H1 (cell line): ENCODE results near the gene LRRC56.

Source experiments
- BRCA1 ChIP-seq: IDR thresholded peaks from 2 replicates; pipeline ENCODE4 v1.6.1; 2012; ENCODE audit warnings: low read depth, low read length, improper control_type of control experiment
- CTCF ChIP-seq, 3 experiments: IDR thresholded peaks; 1 replicate in 2 of 3; 2 replicates in 1 of 3; pipeline versions ENCODE4 v1.5.1 to v1.6.1; 2011; ENCODE audit warnings: low read length in 3 of 3, mild to moderate bottlenecking in 3 of 3, inconsistent platforms in 2 of 3, low read depth in 1 of 3, moderate library complexity in 1 of 3; ENCODE audit not compliant: insufficient read depth in 1 of 3; ENCODE audit errors: control extremely low read depth in 1 of 3
- EGR1 ChIP-seq: IDR thresholded peaks from 2 replicates; pipeline ENCODE4 v1.6.1; 2011; ENCODE audit warnings: low read depth, low read length, borderline replicate concordance
- GABPA ChIP-seq: IDR thresholded peaks from 2 replicates; pipeline ENCODE4 v1.6.1; 2011; ENCODE audit warnings: mild to moderate bottlenecking, low read length, moderate library complexity, borderline replicate concordance; ENCODE audit not compliant: insufficient read depth
- NRF1 ChIP-seq: IDR thresholded peaks from 2 replicates; pipeline ENCODE4 v1.6.1; 2011; ENCODE audit warnings: mild to moderate bottlenecking, low read depth, low read length, improper control_type of control experiment
- POLR2A ChIP-seq, 2 experiments: IDR thresholded peaks; 1 replicate in 1 of 2; 2 replicates in 1 of 2; pipeline ENCODE4 v1.6.1; 2011; ENCODE audit warnings: low read depth in 2 of 2, low read length in 2 of 2, mild to moderate bottlenecking in 2 of 2; ENCODE audit errors: control extremely low read depth in 1 of 2
- POLR2AphosphoS5 ChIP-seq: IDR thresholded peaks from 2 replicates; pipeline ENCODE4 v1.6.1; 2011; ENCODE audit warnings: low read depth, low read length
- RAD21 ChIP-seq, 2 experiments: IDR thresholded peaks in 1 of 2; conservative IDR thresholded peaks in 1 of 2; 2 replicates each; pipeline ENCODE4 v1.6.1; 2011; ENCODE audit warnings: low read depth in 2 of 2, low read length in 2 of 2, improper control_type of control experiment in 1 of 2, inconsistent platforms in 1 of 2, mild to moderate bottlenecking in 1 of 2, moderate library complexity in 1 of 2
- SP1 ChIP-seq: IDR thresholded peaks from 2 replicates; pipeline ENCODE4 v1.6.1; 2011; ENCODE audit warnings: low read depth, low read length
- TAF1 ChIP-seq: IDR thresholded peaks from 2 replicates; pipeline ENCODE4 v1.6.1; 2011; ENCODE audit warnings: mild to moderate bottlenecking, low read depth, low read length
- ZNF274 ChIP-seq: IDR thresholded peaks from 2 replicates; pipeline ENCODE4 v1.7.0; 2012; ENCODE audit warnings: low read length, borderline replicate concordance; ENCODE audit errors: extremely low read depth
- TF ChIP-seq, protein P1 (sequence below): IDR thresholded peaks from 2 replicates; pipeline ENCODE4 v1.6.1; 2012; ENCODE audit warnings: low read length, inconsistent platforms
- TF ChIP-seq, protein P2 (sequence below): IDR thresholded peaks from 2 replicates; pipeline ENCODE4 v1.6.1; 2011; ENCODE audit warnings: low read depth, mild to moderate bottlenecking, low read length; ENCODE audit not compliant: insufficient read depth

DNA sequence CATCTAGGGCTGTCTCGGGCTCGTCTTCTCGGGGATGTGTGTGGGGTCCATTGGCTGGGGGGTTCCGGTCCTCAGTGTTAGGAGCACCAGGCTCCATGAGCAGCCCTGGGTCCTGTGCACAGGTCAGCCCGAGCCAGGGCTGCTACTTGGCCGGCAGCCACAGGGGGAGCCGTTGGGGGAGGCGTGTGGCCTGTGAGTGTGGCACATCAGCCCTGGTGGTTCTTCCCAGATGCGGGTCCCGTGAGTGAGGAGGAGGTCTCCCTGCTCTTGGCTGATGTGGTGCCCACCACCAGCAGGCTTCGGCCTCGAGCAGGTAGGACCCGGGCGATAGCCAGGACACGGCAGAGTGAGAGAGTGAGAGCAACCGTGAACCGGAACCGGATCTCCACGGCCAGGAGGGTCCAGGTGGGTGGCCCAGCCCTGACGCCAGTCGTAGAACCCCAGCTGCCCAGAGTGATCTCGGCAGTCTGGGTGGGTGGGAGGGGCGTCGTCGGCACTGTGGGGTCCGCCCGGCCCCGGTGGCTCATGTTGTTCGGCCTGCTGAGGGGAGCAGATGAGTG is 59.9 kb downstream of the LRRC56 start:
- TF ChIP-seq CTCF (IDR thresholded peaks at IDR 0.05; ENCODE audit: control extremely low read depth in 1 of 3, insufficient read depth in 1 of 3, low read depth in 1 of 3, low read length in 3 of 3) (peak; percentile 60 to 83 (median 76)), POLR2AphosphoS5 (no peak), POLR2A (IDR thresholded peaks at IDR 0.05; ENCODE audit: control extremely low read depth in 1 of 2, low read depth in 2 of 2, low read length in 2 of 2) (no peak), NRF1 (no peak), EGR1 (no peak), BRCA1 (no peak), ZNF274 (no peak), SP1 (no peak), GABPA (peak; percentile 69; the same call in 1 of the 2 replicates), TAF1 (no peak), RAD21 (IDR thresholded peaks at IDR 0.05 in 1 of 2, conservative IDR thresholded peaks at IDR 0.05 in 1 of 2; ENCODE audit: low read depth in 2 of 2, low read length in 2 of 2) (peak; percentile 27 to 52)
- TF ChIP-seq, protein P1, sequence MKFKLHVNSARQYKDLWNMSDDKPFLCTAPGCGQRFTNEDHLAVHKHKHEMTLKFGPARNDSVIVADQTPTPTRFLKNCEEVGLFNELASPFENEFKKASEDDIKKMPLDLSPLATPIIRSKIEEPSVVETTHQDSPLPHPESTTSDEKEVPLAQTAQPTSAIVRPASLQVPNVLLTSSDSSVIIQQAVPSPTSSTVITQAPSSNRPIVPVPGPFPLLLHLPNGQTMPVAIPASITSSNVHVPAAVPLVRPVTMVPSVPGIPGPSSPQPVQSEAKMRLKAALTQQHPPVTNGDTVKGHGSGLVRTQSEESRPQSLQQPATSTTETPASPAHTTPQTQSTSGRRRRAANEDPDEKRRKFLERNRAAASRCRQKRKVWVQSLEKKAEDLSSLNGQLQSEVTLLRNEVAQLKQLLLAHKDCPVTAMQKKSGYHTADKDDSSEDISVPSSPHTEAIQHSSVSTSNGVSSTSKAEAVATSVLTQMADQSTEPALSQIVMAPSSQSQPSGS = no peak
- TF ChIP-seq, protein P2, sequence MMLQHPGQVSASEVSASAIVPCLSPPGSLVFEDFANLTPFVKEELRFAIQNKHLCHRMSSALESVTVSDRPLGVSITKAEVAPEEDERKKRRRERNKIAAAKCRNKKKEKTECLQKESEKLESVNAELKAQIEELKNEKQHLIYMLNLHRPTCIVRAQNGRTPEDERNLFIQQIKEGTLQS = no peak
